CD4-positive, alpha-beta memory T cell (primary cell): Measurements from ENCODE around the gene CYTH3. TPM values are rescaled to one million over a fixed set of nuclear protein-coding genes. Genes with fewer than 3 reads are reported as not detected.

ENCODE experiments used
- CTCF ChIA-PET: fragments of 350-600 bp; sonication (Branson Sonifier 250); formaldehyde crosslinking; loops from one replicate; lab custom pipeline; 2021; ENCODE audit warnings: inconsistent platforms; ENCODE audit not compliant: partially characterized antibody; lab: Charles Lee
- POLR2A ChIA-PET: fragments of 350-600 bp; sonication (Branson Sonifier 250); formaldehyde crosslinking; loops from one replicate; lab custom pipeline; 2021; ENCODE audit not compliant: partially characterized antibody; lab: Charles Lee
- DNase-seq, 5 donors: peaks; one replicate each; pipeline versions ENCODE4 v3.0.0 to v3.0.0-alpha.2; 2020 to 2022; ENCODE audit warnings: mixed read lengths in 1 of 5
- H3K27ac ChIP-seq: one replicate; pipeline ENCODE4 v1.7.0; 2013; ENCODE audit warnings: low read depth, low read length
- H3K27me3 ChIP-seq: 2 replicates; pipeline ENCODE4 v1.7.0; 2013; ENCODE audit warnings: mild to moderate bottlenecking, low read length, moderate library complexity; ENCODE audit not compliant: insufficient read depth
- H3K36me3 ChIP-seq: 2 replicates; pipeline ENCODE4 v1.7.0; 2013; ENCODE audit warnings: mild to moderate bottlenecking, low read length, moderate library complexity; ENCODE audit not compliant: insufficient read depth
- H3K4me1 ChIP-seq: 2 replicates; pipeline ENCODE4 v1.7.0; 2013; ENCODE audit warnings: mild to moderate bottlenecking, low read length, moderate library complexity; ENCODE audit not compliant: insufficient read depth
- H3K4me3 ChIP-seq, 2 donors: one replicate each; pipeline ENCODE4 v1.7.0; 2013; ENCODE audit warnings: low read length in 2 of 2, mild to moderate bottlenecking in 1 of 2
- H3K9me3 ChIP-seq, 2 donors: one replicate each; pipeline ENCODE4 v1.7.0; 2013; ENCODE audit warnings: low read length in 2 of 2, control low read depth in 1 of 2; ENCODE audit not compliant: control insufficient read depth in 1 of 2
- H3K27ac Mint-ChIP-seq, 7 donors: one replicate each; pipeline ENCODE4 v1.8.0; 2020 to 2021; ENCODE audit warnings: mixed read lengths in 7 of 7, mild to moderate bottlenecking in 6 of 7, inconsistent platforms in 3 of 7, moderate library complexity in 3 of 7
- H3K27me3 Mint-ChIP-seq, 2 donors: one replicate each; pipeline ENCODE4 v1.8.0; 2020 to 2021; ENCODE audit warnings: mixed read lengths in 2 of 2
- H3K36me3 Mint-ChIP-seq, 2 donors: one replicate each; pipeline ENCODE4 v1.8.0; 2020 to 2021; ENCODE audit warnings: mixed read lengths in 2 of 2, inconsistent platforms in 1 of 2, mild to moderate bottlenecking in 1 of 2
- H3K4me1 Mint-ChIP-seq, 4 donors: one replicate each; pipeline ENCODE4 v1.8.0; 2020 to 2021; ENCODE audit warnings: mixed read lengths in 4 of 4, mild to moderate bottlenecking in 1 of 4
- H3K4me3 Mint-ChIP-seq, 8 donors: one replicate each; pipeline ENCODE4 v1.8.0; 2020 to 2021; ENCODE audit warnings: mixed read lengths in 8 of 8, mild to moderate bottlenecking in 7 of 8, moderate library complexity in 6 of 8, inconsistent platforms in 3 of 8
- H3K9me3 Mint-ChIP-seq, 8 donors: one replicate each; pipeline ENCODE4 v1.8.0; 2020 to 2021; ENCODE audit warnings: mixed read lengths in 8 of 8, mild to moderate bottlenecking in 5 of 8, inconsistent platforms in 3 of 8, moderate library complexity in 1 of 8
- intact Hi-C: fragments of 100-400 bp; cut with micrococcal nuclease; formaldehyde crosslinking; loops from one replicate; pipeline ENCODE4 v1.15.1; 2023
- polyA plus RNA-seq, 2 donors: library from polyadenylated mRNA; unstranded; fragments of 300-500 nt; fragmentation: Illumina TruSeq; gene quantifications; one replicate each; pipeline ENCODE4 v1.2.3, GENCODE V29; 2021
- total RNA-seq, 2 experiments: library from RNA; stranded (reverse); gene quantifications; one replicate each; pipeline ENCODE4 v1.2.3, GENCODE V29; 2021

Gene CYTH3
- total and polyA plus RNA-seq, 4 experiments from 2014 or later = 4.0 to 9.1 (median 7.2) TPM

- H3K36me3 Mint-ChIP-seq = no peaks in the 10 kb centered on the region
- intact Hi-C loops = no loop called here
- Histone ChIP-seq H3K4me3 (no peak overlapping the region), H3K27me3 (no peaks in the 10 kb centered on the region), H3K9me3 (no peaks in the 10 kb centered on the region), H3K4me1 (no peaks in the 10 kb centered on the region), H3K36me3 (no peaks in the 10 kb centered on the region), H3K27ac (no peak overlapping the region)
- DNase-seq = no peak
- H3K4me3 Mint-ChIP-seq = no peak overlapping the region
- no peak overlapping the region for H3K27ac Mint-ChIP-seq
- ChIA-PET POLR2A (no interaction called here), CTCF (interaction anchor here (0.7 kb wide), 1 partner anchor 194 kb away, joined by 3 read pairs; no protein-coding TSS in a partner anchor)
- H3K4me1 Mint-ChIP-seq = no peaks in the 10 kb centered on the region
- H3K27me3 Mint-ChIP-seq = no peaks in the 10 kb centered on the region
- peaks cover 0 to 4% (median 0%) of the 10 kb centered on the region in 8 donors for H3K9me3 Mint-ChIP-seq
Observed at GRCh38 chr7:6291531-6291930, 19.1 kb upstream of the CYTH3 start.

- no peaks in the 10 kb centered on the region for H3K4me1 Mint-ChIP-seq
- Histone ChIP-seq H3K27ac (no peak overlapping the region), H3K4me3 (no peak overlapping the region), H3K36me3 (no peaks in the 10 kb centered on the region), H3K27me3 (no peaks in the 10 kb centered on the region), H3K4me1 (no peaks in the 10 kb centered on the region), H3K9me3 (no peaks in the 10 kb centered on the region)
- ChIA-PET POLR2A (no interaction called here), CTCF (interaction anchor here (0.7 kb wide), 1 partner anchor 19 kb away, joined by 3 read pairs; no protein-coding TSS in a partner anchor)
- H3K36me3 Mint-ChIP-seq = no peaks in the 10 kb centered on the region
- no peak overlapping the region for H3K27ac Mint-ChIP-seq
- intact Hi-C loops = no loop called here
- no peak overlapping the region for H3K4me3 Mint-ChIP-seq
- peaks cover 0 to 4% (median 0%) of the 10 kb centered on the region in 8 donors for H3K9me3 Mint-ChIP-seq
- H3K27me3 Mint-ChIP-seq = no peaks in the 10 kb centered on the region
- DNase-seq = no peak
Observed at GRCh38 chr7:6290319-6290741, 17.9 kb upstream of the CYTH3 start.

- intact Hi-C loops = no loop called here
Observed at GRCh38 chr7:6288270-6288860, 15.9 kb upstream of the CYTH3 start.

GRCh38 chr7:6286486-6286885 lies 14.1 kb upstream of the CYTH3 start:
- CTCF ChIA-PET = no interaction called here
- H3K27ac Mint-ChIP-seq = no peak overlapping the region
- H3K4me1 Mint-ChIP-seq = peaks cover 0 to 8% (median 5%) of the 10 kb centered on the region in 4 donors
- H3K4me3 ChIP-seq = no peak overlapping the region
- peaks cover 4% of the 10 kb centered on the region for H3K4me1 ChIP-seq
- no peaks in the 10 kb centered on the region for H3K27me3 ChIP-seq
- H3K9me3 Mint-ChIP-seq = peaks cover 0 to 4% (median 0%) of the 10 kb centered on the region in 8 donors
- DNase-seq = no peak
- no peaks in the 10 kb centered on the region for H3K36me3 Mint-ChIP-seq
- H3K9me3 ChIP-seq = no peaks in the 10 kb centered on the region
- POLR2A ChIA-PET = interaction anchor here (0.6 kb wide), 1 partner anchor 1477 kb away, joined by 3 read pairs; no protein-coding TSS in a partner anchor
- no peak overlapping the region for H3K4me3 Mint-ChIP-seq
- no peak overlapping the region for H3K27ac ChIP-seq
- no peaks in the 10 kb centered on the region for H3K36me3 ChIP-seq
- no peaks in the 10 kb centered on the region for H3K27me3 Mint-ChIP-seq
- intact Hi-C loops = no loop called here

More at GRCh38 chr7:6288270-6288860, 15.9 kb upstream of the CYTH3 start:
- CTCF ChIA-PET = no interaction called here
- no peak for DNase-seq
- Histone ChIP-seq H3K27me3 (no peaks in the 10 kb centered on the region), H3K4me1 (peaks cover 4% of the 10 kb centered on the region), H3K27ac (no peak overlapping the region), H3K36me3 (no peaks in the 10 kb centered on the region), H3K4me3 (no peak overlapping the region), H3K9me3 (no peaks in the 10 kb centered on the region)
- H3K9me3 Mint-ChIP-seq = peaks cover 0 to 4% (median 0%) of the 10 kb centered on the region in 8 donors
- no peaks in the 10 kb centered on the region for H3K27me3 Mint-ChIP-seq
- H3K4me3 Mint-ChIP-seq = no peak overlapping the region
- no peaks in the 10 kb centered on the region for H3K36me3 Mint-ChIP-seq
- peaks cover 0 to 8% (median 5%) of the 10 kb centered on the region in 4 donors for H3K4me1 Mint-ChIP-seq
- POLR2A ChIA-PET = no interaction called here
- H3K27ac Mint-ChIP-seq = no peak overlapping the region

GRCh38 chr7:6284461-6285360 lies 12.3 kb upstream of the CYTH3 start:
- peaks cover 0 to 4% (median 0%) of the 10 kb centered on the region in 8 donors for H3K9me3 Mint-ChIP-seq
- Histone ChIP-seq H3K27ac (no peak overlapping the region), H3K36me3 (no peaks in the 10 kb centered on the region), H3K27me3 (no peaks in the 10 kb centered on the region), H3K4me3 (no peak overlapping the region), H3K9me3 (no peaks in the 10 kb centered on the region), H3K4me1 (peaks cover 4% of the 10 kb centered on the region)
- ChIA-PET CTCF (interaction anchor here (1.0 to 1.3 kb wide), 3 partner anchors 8 to 163 kb away, joined by 3 read pairs; no protein-coding TSS in a partner anchor), POLR2A (interaction anchor here (0.6 to 0.8 kb wide), 2 partner anchors 21 to 65 kb away, joined by 3 read pairs; no protein-coding TSS in a partner anchor)
- intact Hi-C loops = no loop called here
- no peak overlapping the region for H3K4me3 Mint-ChIP-seq
- H3K27ac Mint-ChIP-seq = peak overlapping the region in 3 of 7 donors; percentile 32 to 85 (median 78)
- DNase-seq = no peak
- peaks cover 0 to 8% (median 5%) of the 10 kb centered on the region in 4 donors for H3K4me1 Mint-ChIP-seq
- no peaks in the 10 kb centered on the region for H3K36me3 Mint-ChIP-seq
- no peaks in the 10 kb centered on the region for H3K27me3 Mint-ChIP-seq

- intact Hi-C loops = no loop called here
- Histone ChIP-seq H3K36me3 (no peaks in the 10 kb centered on the region), H3K4me3 (no peak overlapping the region), H3K4me1 (peaks cover 4% of the 10 kb centered on the region), H3K27me3 (no peaks in the 10 kb centered on the region), H3K9me3 (no peaks in the 10 kb centered on the region), H3K27ac (no peak overlapping the region)
- Mint-ChIP-seq H3K9me3 (peaks cover 0 to 4% (median 0%) of the 10 kb centered on the region in 8 donors), H3K27me3 (no peaks in the 10 kb centered on the region), H3K4me1 (peaks cover 0 to 8% (median 5%) of the 10 kb centered on the region in 4 donors), H3K36me3 (no peaks in the 10 kb centered on the region), H3K27ac (peak overlapping the region in 3 of 7 donors; percentile 36 to 85 (median 78)), H3K4me3 (no peak overlapping the region)
- POLR2A ChIA-PET = interaction anchor here (0.6 kb wide), 1 partner anchor 43 kb away, joined by 3 read pairs; no protein-coding TSS in a partner anchor
- peak in 2 of 5 donors; percentile 31 to 36 for DNase-seq
- CTCF ChIA-PET = no interaction called here
Observed at GRCh38 chr7:6284055-6284400, 11.6 kb upstream of the CYTH3 start.
